Endothelial cell of umbilical vein (primary cell): ENCODE results near the gene EDNRB. TPM values are rescaled to one million over a fixed set of nuclear protein-coding genes. Genes with fewer than 3 reads are reported as not detected.

Experiments
- BruUV-seq: library from RNA; stranded (reverse); fragments of 400-500 nt; replicated peaks from 2 replicates; lab custom pipeline; 2021; lab: Mats Ljungman, UMichigan
- CTCF ChIA-PET: fragments of 300-600, 350-600 bp; sonication (Branson Sonifier 250); formaldehyde crosslinking; loops from one replicate; lab custom pipeline; 2021; ENCODE audit warnings: antibody characterized with exemption, inconsistent platforms; lab: Charles Lee
- POLR2A ChIA-PET: fragments of 300-600, 350-600 bp; sonication (Branson Sonifier 250); formaldehyde crosslinking; loops from one replicate; lab custom pipeline; 2021; ENCODE audit warnings: antibody characterized with exemption, inconsistent platforms; lab: Charles Lee
- DNase-seq: peaks from one replicate; pipeline ENCODE4 v3.0.0-alpha.2; 2011; ENCODE audit warnings: low read depth, low spot score
- FAIRE-seq: peaks from 2 replicates; lab custom pipeline; 2011; peaks lifted over from hg19 to GRCh38; lab: Jason Lieb, UNC
- H2AFZ ChIP-seq: 2 replicates; pipeline ENCODE4 v1.6.0; 2012; ENCODE audit warnings: low read depth, low read length, control low read depth, inconsistent platforms
- H3K27ac ChIP-seq: 2 replicates; pipeline ENCODE4 v1.5.1; 2011; ENCODE audit warnings: low read depth, mild to moderate bottlenecking, control low read depth, low read length, moderate library complexity; ENCODE audit not compliant: insufficient read depth
- H3K27me3 ChIP-seq, 2 experiments: 2 replicates each; pipeline versions ENCODE4 v1.6.0 to v1.6.1; 2011; ENCODE audit warnings: low read length in 2 of 2, mixed read lengths in 1 of 2; ENCODE audit not compliant: control insufficient read depth in 2 of 2, insufficient read depth in 2 of 2
- H3K36me3 ChIP-seq, 2 experiments: 2 replicates in 1 of 2; 3 replicates in 1 of 2; pipeline ENCODE4 v1.5.1; 2011; ENCODE audit warnings: low read length in 2 of 2, mild to moderate bottlenecking in 1 of 2, moderate library complexity in 1 of 2; ENCODE audit not compliant: control insufficient read depth in 2 of 2, insufficient read depth in 2 of 2; ENCODE audit errors: extremely low read depth in 1 of 2
- H3K4me1 ChIP-seq: 3 replicates; pipeline ENCODE4 v1.5.1; 2011; ENCODE audit warnings: mild to moderate bottlenecking, low read length; ENCODE audit not compliant: control insufficient read depth, insufficient read depth; ENCODE audit errors: extremely low read depth
- H3K4me2 ChIP-seq: 2 replicates; pipeline ENCODE4 v1.6.1; 2011; ENCODE audit warnings: low read length, control low read depth, mixed read lengths; ENCODE audit not compliant: insufficient read depth
- H3K4me3 ChIP-seq, 3 experiments: fragments of 200-600 bp in 1 of 3; sonication (generic), shearing (Covaris generic) in 1 of 3; replicated peaks in 1 of 3; 2 replicates each; pipeline ENCODE4 v1.5.1; 2011 to 2016; ENCODE audit warnings: control low read depth in 3 of 3, low read length in 3 of 3, mild to moderate bottlenecking in 2 of 3, inconsistent platforms in 1 of 3, low read depth in 1 of 3, moderate library complexity in 1 of 3; ENCODE audit not compliant: insufficient read depth in 1 of 3
- H3K79me2 ChIP-seq: 2 replicates; pipeline ENCODE4 v1.6.0; 2012; ENCODE audit warnings: low read length, inconsistent platforms; ENCODE audit not compliant: control insufficient read depth, insufficient read depth
- H3K9ac ChIP-seq: replicated peaks from 2 replicates; pipeline ENCODE3; 2011; ENCODE audit warnings: low read length, control low read depth; ENCODE audit not compliant: insufficient read depth; ENCODE audit errors: extremely low read depth
- H3K9me1 ChIP-seq: replicated peaks from 3 replicates; pipeline ENCODE4 v1.6.0; 2011; ENCODE audit warnings: mild to moderate bottlenecking, low read length; ENCODE audit not compliant: control insufficient read depth, insufficient read depth; ENCODE audit errors: extremely low read depth
- H3K9me3 ChIP-seq: replicated peaks from 2 replicates; pipeline ENCODE4 v1.5.1; 2012; ENCODE audit warnings: low read length, inconsistent platforms; ENCODE audit not compliant: control insufficient read depth, insufficient read depth
- H4K20me1 ChIP-seq: replicated peaks from 2 replicates; pipeline ENCODE3; 2011; ENCODE audit warnings: mild to moderate bottlenecking, low read length; ENCODE audit not compliant: control insufficient read depth, insufficient read depth; ENCODE audit errors: extremely low read depth
- CTCF ChIP-seq, 2 donors: IDR thresholded peaks; 1 replicate in 1 of 2; 2 replicates in 1 of 2; pipeline ENCODE4 v1.5.1; 2011; ENCODE audit warnings: low read length in 2 of 2, mild to moderate bottlenecking in 2 of 2, moderate library complexity in 2 of 2, control low read depth in 1 of 2, inconsistent platforms in 1 of 2, low read depth in 1 of 2; ENCODE audit not compliant: insufficient read depth in 1 of 2; ENCODE audit errors: extremely low read depth in 1 of 2
- EZH2 ChIP-seq: IDR thresholded peaks from 2 replicates; pipeline ENCODE4 v1.6.1; 2012; ENCODE audit warnings: borderline replicate concordance, low read depth, mild to moderate bottlenecking, moderate library complexity, low read length, inconsistent platforms; ENCODE audit not compliant: severe bottlenecking
- FOS ChIP-seq: IDR thresholded peaks from 2 replicates; pipeline ENCODE4 v1.6.1; 2011; ENCODE audit warnings: mild to moderate bottlenecking, low read length, moderate library complexity, borderline replicate concordance; ENCODE audit not compliant: insufficient read depth
- GATA2 ChIP-seq: IDR thresholded peaks from 2 replicates; pipeline ENCODE4 v1.7.0; 2011; ENCODE audit warnings: low read depth, mild to moderate bottlenecking, moderate library complexity, mixed read lengths, low read length; ENCODE audit not compliant: insufficient read length, insufficient read depth
- JUN ChIP-seq: IDR thresholded peaks from 2 replicates; pipeline ENCODE4 v1.6.1; 2011; ENCODE audit warnings: borderline replicate concordance, low read depth; ENCODE audit not compliant: insufficient read length, insufficient read depth
- MAX ChIP-seq: IDR thresholded peaks from 2 replicates; pipeline ENCODE4 v1.6.1; 2011; ENCODE audit not compliant: insufficient read depth, insufficient read length
- MYC ChIP-seq: IDR thresholded peaks from one replicate; pipeline ENCODE4 v1.6.1; 2011; ENCODE audit warnings: mild to moderate bottlenecking, low read depth, low read length
- POLR2A ChIP-seq: IDR thresholded peaks from 2 replicates; pipeline ENCODE4 v1.6.1; 2012; ENCODE audit warnings: low read depth, mild to moderate bottlenecking, control low read depth, low read length
- POLR2AphosphoS5 ChIP-seq: IDR thresholded peaks from 2 replicates; pipeline ENCODE4 v1.6.1; 2012; ENCODE audit warnings: low read depth, mild to moderate bottlenecking, control low read depth, low read length, moderate library complexity; ENCODE audit not compliant: insufficient read depth
- dilution Hi-C: fragments of 300-500 bp; cut with MboI; formaldehyde crosslinking; loops from one replicate; pipeline ENCODE4 v1.15.0; 2019; ENCODE audit warnings: low sequenced_read_pairs; ENCODE audit not compliant: extremely low pct_ligation_motif_present
- intact Hi-C: fragments of 100-400 bp; cut with micrococcal nuclease; formaldehyde crosslinking; loops from one replicate; pipeline ENCODE4 v1.10.0; 2022
- polyA plus RNA-seq, 4 experiments: library from polyadenylated mRNA; depleted of rRNA in 3 of 4; stranded (reverse) in 3 of 4; unstranded in 1 of 4; fragments of >200 nt; gene quantifications; 2 replicates each; pipeline versions ENCODE4 v1.2.1 to v1.2.3, GENCODE V29; 2011 to 2012; ENCODE audit warnings: missing spikeins in 1 of 4
- total RNA-seq: library from RNA; stranded (reverse); gene quantifications from 2 replicates; pipeline ENCODE4 v1.2.3, GENCODE V29; 2021

The EDNRB gene
- total and polyA plus RNA-seq, 2 donors (not counting 3 experiments of a cell fraction or from before 2014, with no cell fraction given), result 1.3 to 2.3 TPM

GRCh38 chr13:77896977-77897376 lies 21.7 kb downstream of the EDNRB start:
- Histone ChIP-seq H3K27ac (peak overlapping the region; percentile 92), H3K4me1 (peaks cover 27% of the 10 kb centered on the region), H3K4me2 (peak overlapping the region; percentile 96), H2AFZ (no peak overlapping the region), H3K4me3 (no peak overlapping the region), H3K9me1 (no peaks in the 10 kb centered on the region), H3K9ac (peak overlapping the region; percentile 74), H3K9me3 (no peaks in the 10 kb centered on the region), H3K27me3 (no peaks in the 10 kb centered on the region), H3K36me3 (no peaks in the 10 kb centered on the region), H3K79me2 (no peaks in the 10 kb centered on the region), H4K20me1 (no peaks in the 10 kb centered on the region)
- TSS peak; percentile 84 for BruUV-seq
- no peak for TF ChIP-seq JUN
- no peak for TF ChIP-seq GATA2
- TF ChIP-seq POLR2A, result no peak
- TF ChIP-seq MYC, result no peak
- no peak for TF ChIP-seq EZH2
- no peak for TF ChIP-seq FOS
- TF ChIP-seq MAX, result no peak
- TF ChIP-seq POLR2AphosphoS5, result no peak
- TF ChIP-seq CTCF (IDR thresholded peaks at IDR 0.05; ENCODE audit: extremely low read depth in 1 of 2, insufficient read depth in 1 of 2, low read depth in 1 of 2, low read length in 2 of 2), result no peak
- FAIRE-seq, result no peak
- ChIA-PET POLR2A (no interaction called here), CTCF (interaction anchor here (0.9 to 2.4 kb wide), 9 partner anchors 10 to 1081 kb away, joined by 3 to 22 read pairs (median 6); partner anchors contain the start of gene EDNRB)
- dilution Hi-C loops (no loop called here), intact Hi-C loops (loop anchor here (5.0 kb wide), 1 partner anchor 85 kb away; no protein-coding TSS in a partner anchor)
- DNase-seq, result peak; percentile 38
